ENCODE results near the gene PDC. TPM values are rescaled to one million over a fixed set of nuclear protein-coding genes. Genes with fewer than 3 reads are reported as not detected.

Gene PDC
- total RNA-seq, 1 experiment from 2014 or later: not detected

DNA sequence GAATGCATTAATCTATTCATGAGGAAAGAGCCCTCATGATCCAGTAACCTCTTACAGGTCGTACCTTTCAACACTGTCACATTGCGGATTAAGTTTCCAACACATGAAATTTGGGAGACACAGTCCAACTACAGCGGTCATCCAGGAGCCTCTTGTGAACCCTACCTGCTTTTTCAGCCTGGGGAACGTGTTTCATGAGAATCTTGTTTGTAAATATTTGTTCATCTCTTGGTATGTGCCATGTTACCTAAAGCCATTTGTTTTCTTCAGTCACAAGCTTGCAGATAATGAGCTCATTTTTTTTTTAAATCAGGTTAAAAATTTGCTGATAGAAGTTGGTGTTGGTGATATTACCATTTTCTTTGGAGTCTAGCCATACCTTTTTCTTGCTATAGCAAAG lies 37.2 kb upstream of the PDC start:
- Mint-ChIP-seq H3K27ac (ENCODE audit: unreplicated experiment) (peak overlapping the region; percentile 92), H3K4me1 (ENCODE audit: low read depth, unreplicated experiment) (peaks cover 42% of the 10 kb centered on the region)
- CTCF ChIA-PET: interaction anchor here (0.7 kb wide), 1 partner anchor 122 kb away, joined by 3 read pairs; no protein-coding TSS in a partner anchor

DNA sequence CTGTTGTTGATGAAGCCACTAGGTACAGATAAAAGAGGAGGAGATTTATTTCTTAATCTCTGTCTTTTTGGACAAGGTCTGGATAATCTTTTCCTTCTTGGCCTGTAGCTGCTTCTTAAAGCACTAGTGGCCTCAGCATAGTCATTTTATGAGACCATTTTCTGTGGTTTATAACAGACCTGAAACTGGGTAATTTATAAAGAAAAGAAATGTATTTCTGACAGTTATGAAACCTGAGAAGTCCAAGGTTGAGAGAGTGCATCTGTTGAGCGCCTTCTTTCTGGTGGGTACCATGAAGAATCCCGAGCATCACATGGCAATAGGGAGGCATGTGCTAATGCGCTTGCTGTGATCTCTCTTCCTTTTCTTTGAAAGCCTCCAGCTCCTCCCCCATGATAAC lies 36.7 kb upstream of the PDC start:
- TF ChIP-seq, protein P1, sequence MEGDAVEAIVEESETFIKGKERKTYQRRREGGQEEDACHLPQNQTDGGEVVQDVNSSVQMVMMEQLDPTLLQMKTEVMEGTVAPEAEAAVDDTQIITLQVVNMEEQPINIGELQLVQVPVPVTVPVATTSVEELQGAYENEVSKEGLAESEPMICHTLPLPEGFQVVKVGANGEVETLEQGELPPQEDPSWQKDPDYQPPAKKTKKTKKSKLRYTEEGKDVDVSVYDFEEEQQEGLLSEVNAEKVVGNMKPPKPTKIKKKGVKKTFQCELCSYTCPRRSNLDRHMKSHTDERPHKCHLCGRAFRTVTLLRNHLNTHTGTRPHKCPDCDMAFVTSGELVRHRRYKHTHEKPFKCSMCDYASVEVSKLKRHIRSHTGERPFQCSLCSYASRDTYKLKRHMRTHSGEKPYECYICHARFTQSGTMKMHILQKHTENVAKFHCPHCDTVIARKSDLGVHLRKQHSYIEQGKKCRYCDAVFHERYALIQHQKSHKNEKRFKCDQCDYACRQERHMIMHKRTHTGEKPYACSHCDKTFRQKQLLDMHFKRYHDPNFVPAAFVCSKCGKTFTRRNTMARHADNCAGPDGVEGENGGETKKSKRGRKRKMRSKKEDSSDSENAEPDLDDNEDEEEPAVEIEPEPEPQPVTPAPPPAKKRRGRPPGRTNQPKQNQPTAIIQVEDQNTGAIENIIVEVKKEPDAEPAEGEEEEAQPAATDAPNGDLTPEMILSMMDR (IDR thresholded peaks at IDR 0.05; ENCODE audit: insufficient read depth in 1 of 2, low read depth in 1 of 2, low read length in 1 of 2, severe bottlenecking in 1 of 2, unreplicated experiment in 1 of 2): no peak
- H3K9me3 ChIP-seq: no peaks in the 10 kb centered on the region
- TSS peak; percentile 48 for BruUV-seq (replicated peaks)
- H3K36me3 ChIP-seq (ENCODE audit: control insufficient read depth, insufficient read depth, low read length): no peaks in the 10 kb centered on the region
- Mint-ChIP-seq H3K36me3 (ENCODE audit: insufficient read depth, unreplicated experiment) (peaks cover 19% of the 10 kb centered on the region), H3K4me3 (ENCODE audit: unreplicated experiment) (peak overlapping the region; percentile 35), H3K9me3 (ENCODE audit: unreplicated experiment) (peaks cover 16% of the 10 kb centered on the region), H3K4me1 (ENCODE audit: low read depth, unreplicated experiment) (peaks cover 43% of the 10 kb centered on the region), H3K27me3 (ENCODE audit: insufficient read depth, unreplicated experiment) (no peaks in the 10 kb centered on the region), H3K27ac (ENCODE audit: unreplicated experiment) (peak overlapping the region; percentile 92)
- ChIA-PET POLR2A (no interaction called here), CTCF (no interaction called here)
- no peak for DNase-seq
- H3K4me1 ChIP-seq: peaks cover 79% of the 10 kb centered on the region
- no peaks in the 10 kb centered on the region for H3K27me3 ChIP-seq (replicated peaks; ENCODE audit: control insufficient read depth, insufficient read depth, low read length)
- intact Hi-C loops (cut with micrococcal nuclease; ENCODE audit: unreplicated experiment): no loop called here
- no peak overlapping the region for H3K4me3 ChIP-seq (ENCODE audit: low read depth, low read length)

More for the DNA sequence above, 37.2 kb upstream of the PDC start:
- Mint-ChIP-seq H3K36me3 (ENCODE audit: insufficient read depth, unreplicated experiment) (peaks cover 16% of the 10 kb centered on the region), H3K9me3 (ENCODE audit: unreplicated experiment) (peaks cover 19% of the 10 kb centered on the region), H3K4me3 (ENCODE audit: unreplicated experiment) (peak overlapping the region; percentile 35), H3K27me3 (ENCODE audit: insufficient read depth, unreplicated experiment) (no peaks in the 10 kb centered on the region)
- Histone ChIP-seq H3K4me1 (peaks cover 77% of the 10 kb centered on the region), H3K4me3 (ENCODE audit: low read depth, low read length) (no peak overlapping the region), H3K36me3 (ENCODE audit: control insufficient read depth, insufficient read depth, low read length) (no peaks in the 10 kb centered on the region), H3K27me3 (replicated peaks; ENCODE audit: control insufficient read depth, insufficient read depth, low read length) (no peaks in the 10 kb centered on the region), H3K9me3 (peaks cover 2% of the 10 kb centered on the region; the same call in 1 of the 2 replicates)
- intact Hi-C loops (cut with micrococcal nuclease; ENCODE audit: unreplicated experiment): no loop called here
- peak in 1 of 2 experiments; percentile 40 for DNase-seq
- TF ChIP-seq, protein P1 (IDR thresholded peaks at IDR 0.05; ENCODE audit: insufficient read depth in 1 of 2, low read depth in 1 of 2, low read length in 1 of 2, severe bottlenecking in 1 of 2, unreplicated experiment in 1 of 2): no peak
- BruUV-seq (replicated peaks): no TSS peak
- POLR2A ChIA-PET: no interaction called here

DNA sequence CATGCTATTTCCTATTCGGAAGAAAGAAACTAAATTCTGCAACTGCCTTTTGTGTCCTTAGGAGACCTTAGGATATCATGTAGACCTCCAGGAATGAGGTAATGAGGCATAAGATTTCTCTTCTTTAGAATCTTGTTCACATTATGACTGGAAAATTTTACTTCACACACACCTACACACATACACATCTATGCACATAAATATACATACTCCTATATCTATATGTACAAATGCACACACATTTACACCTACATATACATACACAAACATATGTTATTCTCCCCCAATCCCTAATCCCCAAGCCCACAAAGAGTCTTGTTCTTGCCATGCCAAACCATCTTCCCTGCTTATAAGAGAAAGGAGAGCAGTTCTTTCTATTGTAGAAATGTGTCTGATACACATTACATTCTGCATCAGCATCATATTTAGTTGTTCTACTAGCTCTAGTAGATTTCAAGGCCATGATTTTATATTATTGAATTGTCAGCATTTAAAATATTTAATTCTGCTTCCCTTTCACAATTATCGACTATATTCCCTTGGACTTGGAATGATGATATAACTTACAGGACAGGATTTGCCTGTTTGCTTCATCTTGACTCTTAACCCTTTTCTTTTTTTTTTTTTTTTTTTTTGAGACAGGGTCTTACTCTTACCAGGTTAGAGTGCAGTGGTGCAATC lies 35.4 kb upstream of the PDC start:
- H3K9me3 Mint-ChIP-seq (ENCODE audit: unreplicated experiment): peaks cover 8% of the 10 kb centered on the region
- H3K4me3 Mint-ChIP-seq (ENCODE audit: unreplicated experiment): peak overlapping the region; percentile 9
- H3K4me1 Mint-ChIP-seq (ENCODE audit: low read depth, unreplicated experiment): peaks cover 53% of the 10 kb centered on the region
- TF ChIP-seq, protein P1 (IDR thresholded peaks at IDR 0.05; ENCODE audit: insufficient read depth in 1 of 2, low read depth in 1 of 2, low read length in 1 of 2, severe bottlenecking in 1 of 2, unreplicated experiment in 1 of 2): no peak
- H3K9me3 ChIP-seq: no peaks in the 10 kb centered on the region; the same call in 1 of the 2 replicates
- H3K36me3 ChIP-seq (ENCODE audit: control insufficient read depth, insufficient read depth, low read length): no peaks in the 10 kb centered on the region
- BruUV-seq (replicated peaks): no TSS peak
- CTCF ChIA-PET: no interaction called here
- DNase-seq: no peak
- H3K4me3 ChIP-seq (ENCODE audit: low read depth, low read length): no peak overlapping the region
- H3K4me1 ChIP-seq: peaks cover 88% of the 10 kb centered on the region
- no peaks in the 10 kb centered on the region for H3K27me3 Mint-ChIP-seq (ENCODE audit: insufficient read depth, unreplicated experiment)
- POLR2A ChIA-PET: no interaction called here
- intact Hi-C loops (cut with micrococcal nuclease; ENCODE audit: unreplicated experiment): no loop called here
- H3K27me3 ChIP-seq (replicated peaks; ENCODE audit: control insufficient read depth, insufficient read depth, low read length): no peaks in the 10 kb centered on the region
- peak overlapping the region; percentile 86 for H3K27ac Mint-ChIP-seq (ENCODE audit: unreplicated experiment)
- peaks cover 19% of the 10 kb centered on the region for H3K36me3 Mint-ChIP-seq (ENCODE audit: insufficient read depth, unreplicated experiment)
